Stimulated activated CD8-positive, alpha-beta memory T cell treated with anti-CD3 and anti-CD28 coated beads, Interleukin-15, amount 100 ng/mL, for 4 hours (primary cell): Measurements from ENCODE around the gene HYCC1.
"Not testable (repeated sequence)": the region's sequence is repeated elsewhere in the genome, so short reads cannot be mapped to it uniquely, and the experiment has no call there.

Source experiments
- DNase-seq, 2 donors: peaks; one replicate each; pipeline ENCODE4 v3.0.0-alpha.2; 2020; ENCODE audit warnings: low read depth in 2 of 2

HYCC1 gene

GRCh38 chr7:23013715-23014649 is at the start of gene HYCC1:
Gene HYCC1, minus strand, starts transcription at chr7:23014130. Its CDS starts 23,019 bp downstream, at chr7:22991111.
- peak; percentile 95 to 99 for DNase-seq

- DNase-seq, result no peak
Observed at GRCh38 chr7:23062452-23062851, 48.5 kb upstream of the HYCC1 start.

GRCh38 chr7:23061327-23061726 is 47.4 kb upstream of the HYCC1 start:
- no peak for DNase-seq

DNA sequence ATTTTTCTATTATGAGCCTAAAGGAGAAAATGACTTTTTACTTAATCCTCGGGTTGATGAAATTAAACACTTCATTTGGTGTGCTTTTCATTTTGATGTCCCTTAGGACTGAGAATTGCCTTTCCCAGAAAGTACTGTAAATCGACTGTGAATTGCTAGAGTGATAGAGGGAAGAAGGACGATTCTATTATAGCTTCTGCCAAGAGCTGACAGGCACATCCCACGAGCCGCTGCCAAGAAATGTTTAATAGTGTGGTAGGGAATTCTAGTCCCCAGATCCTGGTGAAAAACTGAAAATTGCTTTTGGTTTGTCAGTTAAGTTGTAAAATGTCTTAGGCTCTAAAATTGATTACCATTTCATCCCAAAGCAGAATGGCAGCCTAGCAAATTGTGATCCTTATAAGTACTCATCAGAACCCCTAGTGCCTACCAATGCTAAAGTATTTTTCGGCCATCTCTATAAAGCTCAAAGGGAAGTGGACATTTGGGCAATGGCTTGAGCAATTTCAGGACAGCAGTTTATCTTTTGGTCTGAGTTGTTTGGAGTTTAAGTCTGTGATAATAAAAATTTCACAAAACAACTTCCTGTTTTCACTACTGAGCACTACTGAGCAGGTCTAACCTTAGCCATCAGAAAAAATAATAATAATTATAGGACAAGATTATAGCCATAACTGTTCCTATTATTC is 44.6 kb upstream of the HYCC1 start:
- no peak for DNase-seq

- DNase-seq, result peak in 1 of 2 donors; percentile 36
Observed at GRCh38 chr7:23055582-23056178, 41.8 kb upstream of the HYCC1 start.

DNA sequence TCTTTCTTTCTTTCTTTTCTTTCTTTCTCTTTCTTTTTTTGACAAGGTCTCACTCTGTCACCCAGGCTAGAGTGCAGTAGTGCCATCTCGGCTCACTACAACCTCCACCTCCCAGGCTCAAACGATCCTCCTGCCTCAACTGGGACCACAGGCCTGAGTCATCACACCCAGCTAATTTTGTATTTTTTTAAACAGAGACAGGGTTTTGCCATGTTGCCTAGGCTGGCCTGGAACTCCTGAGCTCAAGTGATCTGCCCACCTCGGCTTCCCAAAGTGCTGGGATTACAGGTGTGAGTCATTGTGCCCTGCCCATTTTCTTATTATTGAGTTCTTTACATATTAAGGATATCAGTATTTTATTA is 37.2 kb upstream of the HYCC1 start:
- DNase-seq, result not testable (repeated sequence)

GRCh38 chr7:23046336-23046735 is 32.4 kb upstream of the HYCC1 start:
- DNase-seq, result not testable (repeated sequence)

DNA sequence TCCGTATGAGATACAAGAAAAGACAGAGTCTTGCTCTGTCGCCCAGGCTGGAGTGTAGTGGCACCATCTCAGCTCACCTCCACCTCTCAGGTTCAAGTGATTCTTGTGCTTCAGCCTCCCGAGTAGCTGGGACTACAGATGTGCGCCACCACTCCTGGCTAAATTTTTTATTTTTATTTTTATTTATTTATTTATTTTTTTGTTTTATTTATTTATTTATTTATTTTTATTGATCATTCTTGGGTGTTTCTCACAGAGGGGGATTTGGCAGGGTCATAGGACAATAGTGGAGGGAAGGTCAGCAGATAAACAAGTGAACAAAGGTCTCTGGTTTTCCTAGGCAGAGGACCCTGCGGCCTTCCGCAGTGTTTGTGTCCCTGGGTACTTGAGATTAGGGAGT is 31.2 kb upstream of the HYCC1 start:
- not testable (repeated sequence) for DNase-seq

- DNase-seq, result no peak
Observed at GRCh38 chr7:23044581-23044980, 30.7 kb upstream of the HYCC1 start.

GRCh38 chr7:23043441-23043840 is 29.5 kb upstream of the HYCC1 start:
- DNase-seq, result no peak

- DNase-seq, result not testable (repeated sequence)
Observed at GRCh38 chr7:23039674-23040073, 25.7 kb upstream of the HYCC1 start.

DNA sequence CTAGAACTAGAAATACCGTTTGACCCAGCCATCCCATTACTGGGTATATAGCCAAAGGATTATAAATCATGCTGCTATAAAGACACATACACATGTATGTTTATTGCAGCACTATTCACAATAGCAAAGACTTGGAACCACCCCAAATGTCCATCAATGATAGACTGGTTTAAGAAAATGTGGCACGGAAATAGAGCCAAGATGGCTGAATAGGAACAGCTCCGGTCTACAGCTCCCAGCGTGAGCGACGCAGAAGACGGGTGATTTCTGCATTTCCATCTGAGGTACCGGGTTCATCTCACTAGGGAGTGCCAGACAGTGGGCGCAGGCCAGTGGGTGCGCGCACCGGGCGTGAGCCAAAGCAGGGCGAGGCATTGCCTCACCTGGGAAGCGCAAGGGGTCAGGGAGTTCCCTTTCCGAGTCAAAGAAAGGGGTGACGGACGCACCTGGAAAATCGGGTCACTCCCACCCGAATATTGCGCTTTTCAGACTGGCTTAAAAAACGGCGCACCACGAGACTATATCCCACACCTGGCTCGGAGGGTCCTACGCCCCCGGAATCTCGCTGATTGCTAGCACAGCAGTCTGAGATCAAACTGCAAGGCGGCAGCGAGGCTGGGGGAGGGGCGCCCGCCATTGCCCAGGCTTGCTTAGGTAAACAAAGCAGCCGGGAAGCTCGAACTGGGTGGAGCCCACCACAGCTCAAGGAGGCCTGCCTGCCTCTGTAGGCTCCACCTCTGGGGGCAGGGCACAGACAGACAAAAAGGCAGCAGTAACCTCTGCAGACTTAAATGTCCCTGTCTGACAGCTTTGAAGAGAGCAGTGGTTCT is 21.8 kb upstream of the HYCC1 start:
- not testable (repeated sequence) for DNase-seq

DNA sequence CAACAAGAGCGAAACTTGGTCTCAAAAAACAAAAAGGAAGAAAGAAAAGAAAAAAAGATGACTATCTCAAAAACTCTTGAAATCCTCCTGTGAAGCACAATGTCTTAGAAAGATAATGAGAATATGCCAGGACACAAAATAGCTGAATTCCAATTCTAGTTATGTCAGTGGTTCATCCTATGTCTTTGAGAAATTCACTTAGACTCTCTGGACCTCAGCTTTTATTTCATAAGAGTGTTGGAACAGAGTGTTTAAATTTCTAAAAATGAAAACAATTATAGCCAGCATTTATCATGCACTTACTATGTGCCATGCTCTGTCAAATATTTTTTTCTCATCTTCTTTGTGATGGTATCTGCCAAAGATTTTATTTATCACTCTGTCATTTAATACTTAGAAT is 13.3 kb upstream of the HYCC1 start:
- no peak for DNase-seq

GRCh38 chr7:23026164-23026563 is 12.2 kb upstream of the HYCC1 start:
- no peak for DNase-seq

DNA sequence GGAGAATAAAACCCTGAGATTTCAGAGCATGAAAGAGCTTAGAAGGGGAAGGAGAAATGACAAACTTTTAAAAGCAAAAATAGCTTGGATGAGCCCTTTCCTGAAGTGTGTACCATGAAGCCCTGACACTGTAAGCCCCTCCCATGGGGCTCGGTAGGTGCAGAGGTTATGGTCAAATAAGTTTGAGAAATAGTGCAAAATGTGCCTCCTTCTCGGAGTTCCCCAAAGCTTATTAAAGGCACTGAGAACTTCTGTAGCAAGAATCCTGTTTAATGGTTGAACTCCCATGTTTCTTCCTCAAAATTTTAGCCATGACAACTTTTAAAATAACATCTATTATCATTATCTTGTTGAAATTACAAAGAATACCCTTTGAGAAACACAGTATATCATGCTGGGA is 10.5 kb upstream of the HYCC1 start:
- no peak for DNase-seq

GRCh38 chr7:23022851-23023250 is 8.9 kb upstream of the HYCC1 start:
- no peak for DNase-seq

DNA sequence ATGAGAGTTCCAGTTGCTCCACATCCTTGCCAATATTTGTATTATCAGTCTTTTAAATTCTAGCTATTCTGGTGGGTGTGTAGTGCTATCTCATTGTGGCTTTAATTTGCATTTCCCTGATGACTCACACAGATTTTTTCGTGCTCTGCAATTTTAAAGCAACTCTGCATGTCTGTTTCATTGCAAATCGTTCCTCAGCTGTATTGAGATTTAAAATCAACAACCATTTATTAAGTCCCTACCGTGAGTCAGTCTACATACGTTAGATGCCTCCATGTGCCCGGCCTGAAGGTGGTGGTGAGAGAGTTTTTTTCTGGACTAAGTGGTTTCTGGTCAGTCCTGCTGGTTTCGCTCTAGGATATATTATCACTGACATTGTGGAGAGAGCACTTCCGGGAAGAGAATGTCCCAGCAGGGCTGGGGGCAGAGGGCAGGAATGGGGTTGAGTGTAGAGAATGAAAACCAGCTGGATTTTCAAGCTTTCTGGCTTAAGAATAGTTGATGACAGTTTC is 8.4 kb upstream of the HYCC1 start:
- DNase-seq, result no peak

DNA sequence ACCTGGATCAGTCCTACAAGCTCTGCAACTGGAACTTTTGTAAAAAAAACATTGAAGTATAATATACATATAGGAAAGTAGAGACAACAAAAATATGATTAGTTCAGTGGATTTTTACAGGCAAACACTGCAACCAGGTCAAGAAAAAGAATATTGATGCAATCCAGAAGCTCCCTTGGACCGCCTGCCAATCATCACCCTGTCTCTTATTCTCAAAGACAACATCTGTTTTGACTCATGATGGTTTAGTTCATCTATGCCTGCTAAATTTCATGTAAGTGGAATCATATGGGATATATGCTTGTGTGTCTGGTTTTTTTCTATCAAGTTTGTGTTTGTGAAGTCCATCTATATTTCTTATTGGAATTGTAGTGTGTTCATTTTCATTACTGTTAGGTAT is 7.7 kb upstream of the HYCC1 start:
- DNase-seq, result no peak

GRCh38 chr7:23020742-23021401 is 6.9 kb upstream of the HYCC1 start:
- no peak for DNase-seq

DNA sequence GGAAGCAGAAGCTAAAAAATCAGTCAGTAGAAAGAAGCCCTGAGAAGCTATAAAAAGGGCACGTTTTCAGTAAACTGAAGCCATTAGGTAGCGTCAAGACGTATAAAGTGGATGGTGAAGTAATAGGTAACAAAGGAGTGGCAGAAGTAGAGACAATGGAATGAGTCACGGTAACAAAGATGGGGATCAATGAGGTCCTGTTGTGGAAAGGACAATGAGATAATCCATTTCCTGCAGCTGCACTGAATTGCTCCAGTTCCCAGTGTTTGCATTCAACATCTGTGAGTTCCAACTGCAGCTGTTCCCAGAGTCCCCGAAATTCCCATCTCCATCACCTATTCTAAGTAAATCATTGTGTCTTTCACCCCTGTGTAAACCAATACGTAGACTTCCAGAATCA is 4.8 kb upstream of the HYCC1 start:
- no peak for DNase-seq

DNA sequence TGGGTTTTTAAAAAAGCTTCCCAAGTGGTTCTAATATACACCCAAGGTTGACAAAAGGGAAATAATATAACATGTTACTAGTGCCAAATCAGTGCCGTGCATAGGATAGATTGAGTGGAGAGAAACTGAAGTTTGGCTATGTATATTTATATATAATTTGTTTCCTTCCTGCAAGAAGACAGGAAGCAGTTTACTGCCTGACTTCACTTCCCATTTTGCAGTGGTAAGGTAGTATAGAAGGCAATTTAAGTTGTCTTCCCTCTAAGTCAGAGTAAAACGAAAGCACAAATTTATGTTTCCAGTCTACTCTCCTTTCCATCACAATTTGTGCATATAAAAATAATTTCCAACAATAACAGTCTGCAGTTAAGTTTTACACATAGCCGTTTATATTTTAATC is 3.4 kb upstream of the HYCC1 start:
- DNase-seq, result no peak
